Subcutaneous abdominal adipose tissue (tissue), 5 donors: Measurements from ENCODE around the gene ATAD3B.
"Not testable (repeated sequence)": the region's sequence is repeated elsewhere in the genome, so short reads cannot be mapped to it uniquely, and the experiment has no call there.

ENCODE experiments used
- H3K27ac ChIP-seq: one replicate; pipeline ENCODE4 v1.7.0; 2013; ENCODE audit warnings: low read depth, mild to moderate bottlenecking, inconsistent platforms, low read length, moderate library complexity
- H3K27me3 ChIP-seq, 5 donors: one replicate each; pipeline ENCODE4 v1.7.0; 2013; ENCODE audit warnings: low read length in 5 of 5, inconsistent platforms in 1 of 5; ENCODE audit not compliant: control insufficient read depth in 5 of 5, insufficient read depth in 4 of 5
- H3K36me3 ChIP-seq, 5 donors: one replicate each; pipeline ENCODE4 v1.7.0; 2013; ENCODE audit warnings: low read length in 5 of 5; ENCODE audit not compliant: control insufficient read depth in 5 of 5, insufficient read depth in 5 of 5
- H3K4me1 ChIP-seq, 5 donors: one replicate each; pipeline ENCODE4 v1.7.0; 2013; ENCODE audit warnings: low read length in 5 of 5, mild to moderate bottlenecking in 3 of 5, moderate library complexity in 1 of 5; ENCODE audit not compliant: control insufficient read depth in 5 of 5, insufficient read depth in 5 of 5
- H3K4me3 ChIP-seq, 5 donors: one replicate each; pipeline ENCODE4 v1.7.0; 2013; ENCODE audit warnings: low read length in 5 of 5, low read depth in 1 of 5
- H3K9ac ChIP-seq, 5 donors: one replicate each; pipeline ENCODE4 v1.7.0; 2013; ENCODE audit warnings: low read length in 5 of 5, mild to moderate bottlenecking in 4 of 5, moderate library complexity in 3 of 5
- H3K9me3 ChIP-seq, 5 donors: one replicate each; pipeline ENCODE4 v1.7.0; 2013; ENCODE audit warnings: low read length in 5 of 5; ENCODE audit not compliant: control insufficient read depth in 5 of 5
- donor health status: healthy.
- donor health status: healthy.
- donor health status: healthy.
- donor health status: healthy.
- donor health status: healthy.

The ATAD3B gene

GRCh38 chr1:1450616-1451015 lies 20.9 kb upstream of the ATAD3B start:
- not testable (repeated sequence) for H3K4me1 ChIP-seq, H3K27me3 ChIP-seq, H3K36me3 ChIP-seq, H3K4me3 ChIP-seq, H3K27ac ChIP-seq, H3K9me3 ChIP-seq, H3K9ac ChIP-seq

GRCh38 chr1:1451696-1452364 lies 19.7 kb upstream of the ATAD3B start:
- H3K36me3 ChIP-seq = no peaks in the 10 kb centered on the region
- H3K4me1 ChIP-seq = no peaks in the 10 kb centered on the region
- no peaks in the 10 kb centered on the region for H3K27me3 ChIP-seq
- H3K4me3 ChIP-seq = no peak overlapping the region
- no peak overlapping the region for H3K9ac ChIP-seq
- no peak overlapping the region for H3K27ac ChIP-seq
- H3K9me3 ChIP-seq = no peaks in the 10 kb centered on the region

- H3K36me3 ChIP-seq, H3K9me3 ChIP-seq, H3K27me3 ChIP-seq, H3K9ac ChIP-seq, H3K4me3 ChIP-seq, H3K4me1 ChIP-seq, H3K27ac ChIP-seq: not testable (repeated sequence)
Measured at GRCh38 chr1:1452365-1452739, 19.2 kb upstream of the ATAD3B start.

- Histone ChIP-seq H3K4me1 (no peaks in the 10 kb centered on the region), H3K9me3 (no peaks in the 10 kb centered on the region), H3K4me3 (no peak overlapping the region), H3K36me3 (no peaks in the 10 kb centered on the region), H3K9ac (no peak overlapping the region), H3K27ac (no peak overlapping the region), H3K27me3 (no peaks in the 10 kb centered on the region)
Measured at GRCh38 chr1:1452882-1453281, 18.7 kb upstream of the ATAD3B start.

GRCh38 chr1:1454286-1455056 lies 17.1 kb upstream of the ATAD3B start:
- H3K36me3 ChIP-seq, H3K4me3 ChIP-seq, H3K9me3 ChIP-seq, H3K4me1 ChIP-seq, H3K27ac ChIP-seq, H3K27me3 ChIP-seq, H3K9ac ChIP-seq: not testable (repeated sequence)

GRCh38 chr1:1455366-1455884 lies 16.1 kb upstream of the ATAD3B start:
- H3K36me3 ChIP-seq = no peaks in the 10 kb centered on the region
- H3K4me3 ChIP-seq = no peak overlapping the region
- no peaks in the 10 kb centered on the region for H3K9me3 ChIP-seq
- no peak overlapping the region for H3K27ac ChIP-seq
- no peak overlapping the region for H3K9ac ChIP-seq
- H3K27me3 ChIP-seq = no peaks in the 10 kb centered on the region
- H3K4me1 ChIP-seq = no peaks in the 10 kb centered on the region

- H3K27me3 ChIP-seq, H3K27ac ChIP-seq, H3K9me3 ChIP-seq, H3K4me1 ChIP-seq, H3K4me3 ChIP-seq, H3K9ac ChIP-seq, H3K36me3 ChIP-seq: not testable (repeated sequence)
Measured at GRCh38 chr1:1455934-1456333, 15.6 kb upstream of the ATAD3B start.

GRCh38 chr1:1456683-1457255 lies 14.8 kb upstream of the ATAD3B start:
- H3K4me1 ChIP-seq, H3K36me3 ChIP-seq, H3K9ac ChIP-seq, H3K27me3 ChIP-seq, H3K9me3 ChIP-seq, H3K27ac ChIP-seq, H3K4me3 ChIP-seq: not testable (repeated sequence)

GRCh38 chr1:1459156-1459555 lies 12.4 kb upstream of the ATAD3B start:
- H3K27me3 ChIP-seq, H3K9ac ChIP-seq, H3K36me3 ChIP-seq, H3K27ac ChIP-seq, H3K4me3 ChIP-seq, H3K9me3 ChIP-seq: not testable (repeated sequence)
- peaks cover 0 to 16% (median 12%) of the 10 kb centered on the region in 5 donors for H3K4me1 ChIP-seq

GRCh38 chr1:1459711-1460110 lies 11.9 kb upstream of the ATAD3B start:
- not testable (repeated sequence) for H3K27me3 ChIP-seq, H3K9me3 ChIP-seq, H3K36me3 ChIP-seq, H3K9ac ChIP-seq, H3K27ac ChIP-seq, H3K4me3 ChIP-seq
- H3K4me1 ChIP-seq = peaks cover 0 to 16% (median 12%) of the 10 kb centered on the region in 5 donors
